ENCODE measurements around the gene USP17L27. TPM values are rescaled to one million over a fixed set of nuclear protein-coding genes. Genes with fewer than 3 reads are reported as not detected.

Gene USP17L27, protein sequence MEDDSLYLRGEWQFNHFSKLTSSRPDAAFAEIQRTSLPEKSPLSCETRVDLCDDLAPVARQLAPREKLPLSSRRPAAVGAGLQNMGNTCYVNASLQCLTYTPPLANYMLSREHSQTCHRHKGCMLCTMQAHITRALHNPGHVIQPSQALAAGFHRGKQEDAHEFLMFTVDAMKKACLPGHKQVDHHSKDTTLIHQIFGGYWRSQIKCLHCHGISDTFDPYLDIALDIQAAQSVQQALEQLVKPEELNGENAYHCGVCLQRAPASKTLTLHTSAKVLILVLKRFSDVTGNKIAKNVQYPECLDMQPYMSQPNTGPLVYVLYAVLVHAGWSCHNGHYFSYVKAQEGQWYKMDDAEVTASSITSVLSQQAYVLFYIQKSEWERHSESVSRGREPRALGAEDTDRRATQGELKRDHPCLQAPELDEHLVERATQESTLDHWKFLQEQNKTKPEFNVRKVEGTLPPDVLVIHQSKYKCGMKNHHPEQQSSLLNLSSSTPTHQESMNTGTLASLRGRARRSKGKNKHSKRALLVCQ
- total RNA-seq = not detected in 2 replicates

DNA sequence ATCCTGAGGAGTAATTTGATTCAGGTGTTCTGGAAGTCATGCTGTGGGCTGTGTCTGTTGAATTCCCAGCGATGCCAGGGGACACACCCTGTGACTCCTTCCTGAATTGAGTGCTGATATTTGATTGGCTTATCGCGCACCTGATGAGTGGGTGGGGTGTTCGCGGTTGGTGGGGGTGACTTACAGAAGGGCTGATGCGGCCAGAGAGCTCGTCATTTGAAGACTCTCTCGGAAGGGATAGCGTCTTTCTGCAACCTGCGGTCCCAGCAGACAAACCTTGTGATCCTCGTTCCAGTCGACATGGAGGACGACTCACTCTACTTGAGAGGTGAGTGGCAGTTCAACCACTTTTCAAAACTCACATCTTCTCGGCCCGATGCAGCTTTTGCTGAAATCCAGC is at the start of gene USP17L27:
USP17L27 (plus strand) TSS at position 301 of the 400 bp plus-strand sequence; CDS start at position 301, 0 bp downstream.

DNA sequence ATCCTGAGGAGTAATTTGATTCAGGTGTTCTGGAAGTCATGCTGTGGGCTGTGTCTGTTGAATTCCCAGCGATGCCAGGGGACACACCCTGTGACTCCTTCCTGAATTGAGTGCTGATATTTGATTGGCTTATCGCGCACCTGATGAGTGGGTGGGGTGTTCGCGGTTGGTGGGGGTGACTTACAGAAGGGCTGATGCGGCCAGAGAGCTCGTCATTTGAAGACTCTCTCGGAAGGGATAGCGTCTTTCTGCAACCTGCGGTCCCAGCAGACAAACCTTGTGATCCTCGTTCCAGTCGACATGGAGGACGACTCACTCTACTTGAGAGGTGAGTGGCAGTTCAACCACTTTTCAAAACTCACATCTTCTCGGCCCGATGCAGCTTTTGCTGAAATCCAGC is 19.1 kb upstream of the USP17L27 start, which contains the start of gene USP17L24:
USP17L24 (plus strand) TSS at position 301 of the 400 bp plus-strand sequence; CDS start at position 301, 0 bp downstream.

DNA sequence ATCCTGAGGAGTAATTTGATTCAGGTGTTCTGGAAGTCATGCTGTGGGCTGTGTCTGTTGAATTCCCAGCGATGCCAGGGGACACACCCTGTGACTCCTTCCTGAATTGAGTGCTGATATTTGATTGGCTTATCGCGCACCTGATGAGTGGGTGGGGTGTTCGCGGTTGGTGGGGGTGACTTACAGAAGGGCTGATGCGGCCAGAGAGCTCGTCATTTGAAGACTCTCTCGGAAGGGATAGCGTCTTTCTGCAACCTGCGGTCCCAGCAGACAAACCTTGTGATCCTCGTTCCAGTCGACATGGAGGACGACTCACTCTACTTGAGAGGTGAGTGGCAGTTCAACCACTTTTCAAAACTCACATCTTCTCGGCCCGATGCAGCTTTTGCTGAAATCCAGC is 14.3 kb upstream of the USP17L27 start, which contains the start of gene USP17L25:
USP17L25 (plus strand) TSS at position 301 of the 400 bp plus-strand sequence; CDS start at position 301, 0 bp downstream.

DNA sequence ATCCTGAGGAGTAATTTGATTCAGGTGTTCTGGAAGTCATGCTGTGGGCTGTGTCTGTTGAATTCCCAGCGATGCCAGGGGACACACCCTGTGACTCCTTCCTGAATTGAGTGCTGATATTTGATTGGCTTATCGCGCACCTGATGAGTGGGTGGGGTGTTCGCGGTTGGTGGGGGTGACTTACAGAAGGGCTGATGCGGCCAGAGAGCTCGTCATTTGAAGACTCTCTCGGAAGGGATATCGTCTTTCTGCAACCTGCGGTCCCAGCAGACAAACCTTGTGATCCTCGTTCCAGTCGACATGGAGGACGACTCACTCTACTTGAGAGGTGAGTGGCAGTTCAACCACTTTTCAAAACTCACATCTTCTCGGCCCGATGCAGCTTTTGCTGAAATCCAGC is 9.6 kb upstream of the USP17L27 start, which contains the start of gene USP17L26:
USP17L26 (plus strand) TSS at position 301 of the 400 bp plus-strand sequence; CDS start at position 301, 0 bp downstream.

DNA sequence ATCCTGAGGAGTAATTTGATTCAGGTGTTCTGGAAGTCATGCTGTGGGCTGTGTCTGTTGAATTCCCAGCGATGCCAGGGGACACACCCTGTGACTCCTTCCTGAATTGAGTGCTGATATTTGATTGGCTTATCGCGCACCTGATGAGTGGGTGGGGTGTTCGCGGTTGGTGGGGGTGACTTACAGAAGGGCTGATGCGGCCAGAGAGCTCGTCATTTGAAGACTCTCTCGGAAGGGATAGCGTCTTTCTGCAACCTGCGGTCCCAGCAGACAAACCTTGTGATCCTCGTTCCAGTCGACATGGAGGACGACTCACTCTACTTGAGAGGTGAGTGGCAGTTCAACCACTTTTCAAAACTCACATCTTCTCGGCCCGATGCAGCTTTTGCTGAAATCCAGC is 4.8 kb upstream of the USP17L27 start, which contains the start of gene USP17L5:
USP17L5 (plus strand) TSS at position 301 of the 400 bp plus-strand sequence; CDS start at position 301, 0 bp downstream.

DNA sequence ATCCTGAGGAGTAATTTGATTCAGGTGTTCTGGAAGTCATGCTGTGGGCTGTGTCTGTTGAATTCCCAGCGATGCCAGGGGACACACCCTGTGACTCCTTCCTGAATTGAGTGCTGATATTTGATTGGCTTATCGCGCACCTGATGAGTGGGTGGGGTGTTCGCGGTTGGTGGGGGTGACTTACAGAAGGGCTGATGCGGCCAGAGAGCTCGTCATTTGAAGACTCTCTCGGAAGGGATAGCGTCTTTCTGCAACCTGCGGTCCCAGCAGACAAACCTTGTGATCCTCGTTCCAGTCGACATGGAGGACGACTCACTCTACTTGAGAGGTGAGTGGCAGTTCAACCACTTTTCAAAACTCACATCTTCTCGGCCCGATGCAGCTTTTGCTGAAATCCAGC is 4.6 kb downstream of the USP17L27 start, which contains the start of gene USP17L28:
USP17L28 (plus strand) TSS at position 301 of the 400 bp plus-strand sequence; CDS start at position 301, 0 bp downstream.

DNA sequence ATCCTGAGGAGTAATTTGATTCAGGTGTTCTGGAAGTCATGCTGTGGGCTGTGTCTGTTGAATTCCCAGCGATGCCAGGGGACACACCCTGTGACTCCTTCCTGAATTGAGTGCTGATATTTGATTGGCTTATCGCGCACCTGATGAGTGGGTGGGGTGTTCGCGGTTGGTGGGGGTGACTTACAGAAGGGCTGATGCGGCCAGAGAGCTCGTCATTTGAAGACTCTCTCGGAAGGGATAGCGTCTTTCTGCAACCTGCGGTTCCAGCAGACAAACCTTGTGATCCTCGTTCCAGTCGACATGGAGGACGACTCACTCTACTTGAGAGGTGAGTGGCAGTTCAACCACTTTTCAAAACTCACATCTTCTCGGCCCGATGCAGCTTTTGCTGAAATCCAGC is 9.4 kb downstream of the USP17L27 start, which contains the start of gene USP17L29:
USP17L29 (plus strand) TSS at position 301 of the 400 bp plus-strand sequence; CDS start at position 301, 0 bp downstream.

DNA sequence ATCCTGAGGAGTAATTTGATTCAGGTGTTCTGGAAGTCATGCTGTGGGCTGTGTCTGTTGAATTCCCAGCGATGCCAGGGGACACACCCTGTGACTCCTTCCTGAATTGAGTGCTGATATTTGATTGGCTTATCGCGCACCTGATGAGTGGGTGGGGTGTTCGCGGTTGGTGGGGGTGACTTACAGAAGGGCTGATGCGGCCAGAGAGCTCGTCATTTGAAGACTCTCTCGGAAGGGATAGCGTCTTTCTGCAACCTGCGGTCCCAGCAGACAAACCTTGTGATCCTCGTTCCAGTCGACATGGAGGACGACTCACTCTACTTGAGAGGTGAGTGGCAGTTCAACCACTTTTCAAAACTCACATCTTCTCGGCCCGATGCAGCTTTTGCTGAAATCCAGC is 18.9 kb downstream of the USP17L27 start, which contains the start of gene USP17L30:
USP17L30 (plus strand) TSS at position 301 of the 400 bp plus-strand sequence; CDS start at position 301, 0 bp downstream.

Other genes with a start within 250 kb of the USP17L27 start
- gene FAM90A26, start 173.7 kb upstream of the USP17L27 start, total RNA-seq = not detected in 2 replicates
- gene USP17L10, start 133.5 kb upstream of the USP17L27 start, total RNA-seq = not detected in 2 replicates
- not detected in 2 replicates for gene USP17L11, start 128.7 kb upstream of the USP17L27 start, total RNA-seq
- not detected in 2 replicates for gene USP17L12, start 124.0 kb upstream of the USP17L27 start, total RNA-seq
- gene USP17L13, start 119.3 kb upstream of the USP17L27 start, total RNA-seq = not detected in 2 replicates
- gene USP17L15, start 109.8 kb upstream of the USP17L27 start, total RNA-seq = not detected in 2 replicates
- gene USP17L17, start 100.3 kb upstream of the USP17L27 start, total RNA-seq = not detected in 2 replicates
- not detected in 2 replicates for gene USP17L18, start 95.5 kb upstream of the USP17L27 start, total RNA-seq
- not detected in 2 replicates for gene USP17L19, start 90.8 kb upstream of the USP17L27 start, total RNA-seq
- gene USP17L20, start 86.0 kb upstream of the USP17L27 start, total RNA-seq = not detected in 2 replicates
- not detected in 2 replicates for gene USP17L21, start 81.3 kb upstream of the USP17L27 start, total RNA-seq
- gene USP17L22, start 76.5 kb upstream of the USP17L27 start, total RNA-seq = not detected in 2 replicates
- gene USP17L24, start 19.0 kb upstream of the USP17L27 start, total RNA-seq = not detected in 2 replicates
- not detected in 2 replicates for gene USP17L25, start 14.2 kb upstream of the USP17L27 start, total RNA-seq
- not detected in 2 replicates for gene USP17L26, start 9.5 kb upstream of the USP17L27 start, total RNA-seq
- gene USP17L5, start 4.7 kb upstream of the USP17L27 start, total RNA-seq = not detected in 2 replicates
- gene USP17L28, start 4.7 kb downstream of the USP17L27 start, total RNA-seq = not detected in 2 replicates
- not detected in 2 replicates for gene USP17L29, start 9.5 kb downstream of the USP17L27 start, total RNA-seq
- not detected in 2 replicates for gene USP17L30, start 19.0 kb downstream of the USP17L27 start, total RNA-seq
- gene DEFB131A, start 100.3 kb downstream of the USP17L27 start, total RNA-seq = not detected in 2 replicates

Data from hair follicular keratinocyte (primary cell).